ENCODE data around the gene VPS13D.
A peak's percentile ranks its signal among the peaks of the same experiment; 100 is the strongest.

The VPS13D gene

DNA sequence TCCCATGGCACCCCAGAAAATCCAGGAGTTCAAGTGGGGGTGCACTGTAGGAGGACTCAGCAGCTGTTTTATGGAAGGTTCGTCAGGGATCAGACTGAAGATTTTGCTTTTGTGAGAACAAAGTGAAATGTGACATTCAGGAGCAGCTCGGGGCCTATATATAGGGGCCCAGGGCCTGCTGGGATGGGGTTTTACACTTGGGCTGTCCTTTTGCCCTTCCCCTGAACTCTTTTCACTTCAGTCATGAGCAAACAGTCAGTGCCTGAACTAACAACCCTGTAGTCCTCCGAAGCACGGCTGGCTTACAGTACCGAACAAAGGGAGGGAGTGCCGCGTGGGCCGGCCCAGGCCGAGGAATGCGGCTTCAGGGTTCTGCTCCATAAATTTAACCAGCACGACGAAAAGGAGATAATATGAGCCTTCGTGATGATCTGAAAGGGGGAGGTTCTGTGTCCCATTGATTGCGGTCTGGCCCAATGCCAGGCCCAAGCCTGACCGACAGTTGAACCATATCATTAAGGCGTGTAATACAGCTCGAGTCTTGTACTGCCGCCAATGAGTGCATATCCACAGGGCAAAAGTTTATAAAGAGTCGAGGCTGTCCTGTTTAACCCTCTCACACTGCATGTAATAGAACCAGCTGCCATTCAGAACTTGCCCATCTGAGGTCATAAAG is 248.2 kb downstream of the VPS13D start:
- Mint-ChIP-seq H3K9me3 (no peaks in the 10 kb centered on the region), H3K27ac (ENCODE audit: low read depth) (peak overlapping the region; percentile 87), H3K36me3 (ENCODE audit: insufficient read depth) (peaks cover 6% of the 10 kb centered on the region), H3K4me3 (peak overlapping the region; percentile 31), H3K4me1 (peaks cover 68% of the 10 kb centered on the region), H3K27me3 (no peaks in the 10 kb centered on the region)
- DNase-seq (ENCODE audit: low spot score in 2 of 2), result no peak
- no peak for ATAC-seq (replicated peaks; ENCODE audit: extremely low read depth, poor library complexity, severe bottlenecking)

- peak overlapping the region; percentile 87 for H3K27ac Mint-ChIP-seq (ENCODE audit: low read depth)
- peak overlapping the region; percentile 31 for H3K4me3 Mint-ChIP-seq
- no peak for DNase-seq (ENCODE audit: low spot score in 2 of 2)
- H3K4me1 Mint-ChIP-seq, result peaks cover 63% of the 10 kb centered on the region
- H3K36me3 Mint-ChIP-seq (ENCODE audit: insufficient read depth), result peaks cover 7% of the 10 kb centered on the region
- no peaks in the 10 kb centered on the region for H3K9me3 Mint-ChIP-seq
- peak; percentile 45 for ATAC-seq (replicated peaks; ENCODE audit: extremely low read depth, poor library complexity, severe bottlenecking)
- H3K27me3 Mint-ChIP-seq, result no peaks in the 10 kb centered on the region
These were observed 248.8 kb downstream of the VPS13D start for GRCh38 chr1:12478612-12478985.

DNA sequence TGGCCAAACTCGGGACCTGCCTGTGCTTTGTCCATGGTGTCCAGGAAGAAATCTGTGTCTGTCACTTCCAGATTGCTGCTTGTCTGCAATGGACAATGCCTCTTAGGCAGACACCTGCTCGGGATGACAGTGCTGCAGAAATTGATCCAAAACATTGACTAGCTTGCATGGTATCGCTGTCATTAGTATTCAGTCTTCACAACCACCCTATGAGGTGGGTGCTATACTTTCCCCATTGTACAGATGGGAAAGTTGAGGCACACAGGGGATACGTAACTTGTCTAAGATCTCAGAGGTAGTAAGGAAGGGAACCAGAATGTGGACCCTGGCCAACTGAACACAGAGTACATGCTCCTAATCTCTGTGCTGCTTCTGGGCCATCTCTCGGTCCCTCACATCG is 249.5 kb downstream of the VPS13D start:
- H3K27ac Mint-ChIP-seq (ENCODE audit: low read depth), result peak overlapping the region; percentile 87
- H3K4me1 Mint-ChIP-seq, result peaks cover 58% of the 10 kb centered on the region
- no peak for ATAC-seq (replicated peaks; ENCODE audit: extremely low read depth, poor library complexity, severe bottlenecking)
- H3K4me3 Mint-ChIP-seq, result no peak overlapping the region
- peaks cover 9% of the 10 kb centered on the region for H3K36me3 Mint-ChIP-seq (ENCODE audit: insufficient read depth)
- no peak for DNase-seq (ENCODE audit: low spot score in 2 of 2)
- H3K9me3 Mint-ChIP-seq, result no peaks in the 10 kb centered on the region
- H3K27me3 Mint-ChIP-seq, result no peaks in the 10 kb centered on the region

DNA sequence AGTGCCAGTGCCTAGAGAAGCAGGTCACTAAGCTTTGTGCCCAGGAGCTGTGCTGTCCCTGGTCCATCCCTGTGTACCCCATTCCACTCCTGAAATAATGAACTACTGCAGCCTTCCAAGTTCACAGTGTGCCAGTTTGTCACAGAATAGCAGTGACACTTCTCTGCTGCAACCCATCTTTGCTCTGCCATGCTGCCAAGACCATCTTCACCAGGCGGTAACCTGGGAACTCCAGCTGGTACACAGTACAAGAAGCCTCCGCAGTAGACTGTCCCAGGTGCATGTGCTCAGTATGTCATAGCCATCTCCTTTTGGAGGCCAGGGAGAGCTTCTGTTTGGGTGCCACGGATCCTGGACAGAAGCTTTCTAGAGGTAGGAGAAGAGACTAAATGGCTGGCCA is 250.2 kb downstream of the VPS13D start:
- Mint-ChIP-seq H3K36me3 (ENCODE audit: insufficient read depth) (peaks cover 9% of the 10 kb centered on the region), H3K4me1 (peaks cover 53% of the 10 kb centered on the region), H3K4me3 (no peak overlapping the region), H3K27me3 (no peaks in the 10 kb centered on the region), H3K27ac (ENCODE audit: low read depth) (no peak overlapping the region), H3K9me3 (no peaks in the 10 kb centered on the region)
- DNase-seq (ENCODE audit: low spot score in 2 of 2) (no peak), ATAC-seq (replicated peaks; ENCODE audit: extremely low read depth, poor library complexity, severe bottlenecking) (no peak)

DNA sequence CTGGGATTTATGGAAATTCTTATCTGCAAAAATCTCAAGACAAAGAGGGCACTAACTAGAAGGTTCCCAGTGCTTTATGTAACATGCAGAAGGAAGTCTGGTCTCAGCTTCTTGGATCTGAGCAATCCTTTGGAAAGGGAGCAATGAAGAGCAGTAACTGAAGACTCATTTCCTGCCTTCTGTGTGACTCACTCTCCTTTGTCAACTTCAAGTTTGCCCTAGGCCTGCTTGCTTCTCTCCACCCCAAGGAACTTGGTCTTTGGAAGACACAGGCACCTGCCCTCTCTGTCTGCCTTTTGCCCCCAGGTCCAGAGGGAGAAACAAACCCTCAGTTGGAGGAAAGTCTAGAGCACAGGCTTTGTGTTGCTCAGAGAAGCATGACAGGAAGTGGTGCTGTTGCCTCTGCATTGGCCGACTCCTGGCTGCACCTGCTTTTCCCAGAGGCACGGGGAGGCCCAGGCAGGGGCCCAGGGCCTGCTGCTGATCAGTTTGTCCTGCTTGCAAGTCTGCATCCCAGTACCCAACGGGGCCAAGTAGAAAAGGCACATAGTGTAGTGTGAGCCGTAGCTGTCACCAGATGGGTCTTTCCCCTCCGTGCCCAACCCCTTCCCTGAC is 251.0 kb downstream of the VPS13D start:
- DNase-seq (ENCODE audit: low spot score in 2 of 2), result no peak
- no peaks in the 10 kb centered on the region for H3K9me3 Mint-ChIP-seq
- H3K4me1 Mint-ChIP-seq, result peaks cover 47% of the 10 kb centered on the region
- peak overlapping the region; percentile 9 for H3K4me3 Mint-ChIP-seq
- H3K27me3 Mint-ChIP-seq, result no peaks in the 10 kb centered on the region
- no peak for ATAC-seq (replicated peaks; ENCODE audit: extremely low read depth, poor library complexity, severe bottlenecking)
- no peak overlapping the region for H3K27ac Mint-ChIP-seq (ENCODE audit: low read depth)
- H3K36me3 Mint-ChIP-seq (ENCODE audit: insufficient read depth), result peaks cover 9% of the 10 kb centered on the region

GRCh38 chr1:12481928-12482327 is 252.1 kb downstream of the VPS13D start:
- Mint-ChIP-seq H3K4me3 (no peak overlapping the region), H3K36me3 (ENCODE audit: insufficient read depth) (peaks cover 11% of the 10 kb centered on the region), H3K27me3 (no peaks in the 10 kb centered on the region), H3K4me1 (peaks cover 41% of the 10 kb centered on the region), H3K27ac (ENCODE audit: low read depth) (no peak overlapping the region), H3K9me3 (no peaks in the 10 kb centered on the region)
- ATAC-seq (replicated peaks; ENCODE audit: extremely low read depth, poor library complexity, severe bottlenecking) (no peak), DNase-seq (ENCODE audit: low spot score in 2 of 2) (no peak)

DNA sequence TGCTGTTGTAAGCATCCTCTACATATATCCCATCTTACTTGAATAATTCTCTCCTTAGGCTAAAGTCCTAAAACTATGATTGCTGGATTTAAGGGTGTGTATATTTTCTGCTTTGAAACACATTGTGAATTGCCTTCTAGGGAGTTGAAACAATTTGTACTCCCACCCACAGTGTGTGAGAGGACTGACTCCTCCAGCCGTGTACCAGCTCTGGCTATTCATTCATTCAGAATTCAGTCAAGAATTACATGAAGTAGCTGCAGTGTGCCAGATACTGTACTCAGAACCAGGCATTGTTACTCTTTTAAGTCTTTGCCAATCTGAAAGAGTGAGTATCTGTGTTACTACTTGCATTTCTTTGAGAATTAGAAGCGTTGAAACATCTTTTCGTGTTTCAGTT is 253.2 kb downstream of the VPS13D start:
- no peak overlapping the region for H3K27ac Mint-ChIP-seq (ENCODE audit: low read depth)
- no peaks in the 10 kb centered on the region for H3K9me3 Mint-ChIP-seq
- peaks cover 11% of the 10 kb centered on the region for H3K36me3 Mint-ChIP-seq (ENCODE audit: insufficient read depth)
- no peaks in the 10 kb centered on the region for H3K27me3 Mint-ChIP-seq
- H3K4me3 Mint-ChIP-seq, result no peak overlapping the region
- no peak for ATAC-seq (replicated peaks; ENCODE audit: extremely low read depth, poor library complexity, severe bottlenecking)
- no peak for DNase-seq (ENCODE audit: low spot score in 2 of 2)
- H3K4me1 Mint-ChIP-seq, result peaks cover 32% of the 10 kb centered on the region

GRCh38 chr1:12485231-12486058 is 255.6 kb downstream of the VPS13D start:
- H3K9me3 Mint-ChIP-seq, result no peaks in the 10 kb centered on the region
- H3K27me3 Mint-ChIP-seq, result no peaks in the 10 kb centered on the region
- H3K4me1 Mint-ChIP-seq, result peaks cover 19% of the 10 kb centered on the region
- peaks cover 9% of the 10 kb centered on the region for H3K36me3 Mint-ChIP-seq (ENCODE audit: insufficient read depth)
- H3K4me3 Mint-ChIP-seq, result no peak overlapping the region
- no peak for DNase-seq (ENCODE audit: low spot score in 2 of 2)
- H3K27ac Mint-ChIP-seq (ENCODE audit: low read depth), result no peak overlapping the region
- no peak for ATAC-seq (replicated peaks; ENCODE audit: extremely low read depth, poor library complexity, severe bottlenecking)

- Mint-ChIP-seq H3K36me3 (ENCODE audit: insufficient read depth) (peaks cover 10% of the 10 kb centered on the region), H3K27ac (ENCODE audit: low read depth) (no peak overlapping the region), H3K4me3 (no peak overlapping the region), H3K9me3 (no peaks in the 10 kb centered on the region), H3K27me3 (no peaks in the 10 kb centered on the region), H3K4me1 (peaks cover 18% of the 10 kb centered on the region)
- ATAC-seq (replicated peaks; ENCODE audit: extremely low read depth, poor library complexity, severe bottlenecking), result no peak
- DNase-seq (ENCODE audit: low spot score in 2 of 2), result no peak
These were observed 256.2 kb downstream of the VPS13D start for GRCh38 chr1:12486059-12486341.

GRCh38 chr1:12486401-12487005 is 256.7 kb downstream of the VPS13D start:
- Mint-ChIP-seq H3K27me3 (no peaks in the 10 kb centered on the region), H3K36me3 (ENCODE audit: insufficient read depth) (peaks cover 11% of the 10 kb centered on the region), H3K27ac (ENCODE audit: low read depth) (no peak overlapping the region), H3K4me1 (peaks cover 13% of the 10 kb centered on the region), H3K9me3 (no peaks in the 10 kb centered on the region), H3K4me3 (no peak overlapping the region)
- ATAC-seq (replicated peaks; ENCODE audit: extremely low read depth, poor library complexity, severe bottlenecking) (no peak), DNase-seq (ENCODE audit: low spot score in 2 of 2) (no peak)

DNA sequence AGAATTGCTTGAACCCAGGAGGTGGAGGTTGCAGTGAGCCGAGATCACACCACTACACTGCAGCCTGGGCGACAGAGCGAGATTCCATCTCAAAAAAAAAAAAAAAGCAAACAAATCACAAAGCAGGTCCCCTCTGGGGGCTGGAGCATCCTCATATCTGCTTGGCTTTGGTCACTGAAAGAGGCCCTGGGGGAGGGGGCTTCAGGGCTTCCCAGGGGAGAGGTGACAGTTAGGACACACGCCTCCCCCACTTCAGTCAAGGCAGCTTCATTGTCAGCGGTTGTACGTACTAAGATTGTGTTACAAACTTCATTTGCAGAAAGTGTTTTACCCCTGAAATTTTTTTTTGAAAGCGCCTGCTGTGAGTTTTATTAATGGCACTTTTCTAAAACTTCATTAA is 257.7 kb downstream of the VPS13D start:
- Mint-ChIP-seq H3K27ac (ENCODE audit: low read depth) (no peak overlapping the region), H3K36me3 (ENCODE audit: insufficient read depth) (peaks cover 14% of the 10 kb centered on the region)
- ATAC-seq (replicated peaks; ENCODE audit: extremely low read depth, poor library complexity, severe bottlenecking), result no peak

DNA sequence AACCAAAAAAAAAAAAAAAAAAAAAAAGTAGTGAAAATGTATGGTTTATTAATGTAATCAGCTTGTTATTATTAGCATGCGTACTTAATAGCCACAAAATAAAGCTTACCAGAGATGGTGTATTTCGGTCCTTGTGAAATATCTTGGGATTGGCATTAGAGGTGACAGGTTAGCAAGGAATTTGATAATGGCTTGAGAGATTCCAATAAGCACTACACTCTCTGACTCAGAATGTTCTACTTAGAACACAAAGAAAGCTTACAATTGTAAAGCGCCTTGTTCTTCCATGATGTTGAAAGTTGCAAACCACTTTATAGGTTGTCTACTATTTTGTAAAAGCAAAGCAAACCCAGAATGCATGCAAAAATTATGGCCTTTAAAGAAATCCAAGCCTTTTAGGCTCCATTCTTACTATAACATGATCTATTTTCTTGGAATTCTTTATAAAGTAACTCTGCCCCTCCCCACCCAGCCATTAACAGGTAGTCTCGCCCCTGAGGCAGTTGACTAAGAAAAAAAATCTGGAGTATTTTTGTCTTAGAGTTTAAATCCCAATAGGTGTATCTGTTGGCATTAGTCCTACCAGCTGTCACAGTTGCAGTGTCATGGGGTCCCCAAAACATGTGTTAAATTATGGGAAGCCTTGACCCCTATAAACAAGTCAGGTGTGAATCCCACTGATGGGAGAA is 259.0 kb downstream of the VPS13D start:
- H3K4me1 Mint-ChIP-seq, result peaks cover 12% of the 10 kb centered on the region
- H3K9me3 Mint-ChIP-seq, result no peaks in the 10 kb centered on the region
- no peaks in the 10 kb centered on the region for H3K27me3 Mint-ChIP-seq
- H3K27ac Mint-ChIP-seq (ENCODE audit: low read depth), result no peak overlapping the region
- no peak overlapping the region for H3K4me3 Mint-ChIP-seq
- ATAC-seq (replicated peaks; ENCODE audit: extremely low read depth, poor library complexity, severe bottlenecking) (no peak), DNase-seq (ENCODE audit: low spot score in 2 of 2) (no peak)
- H3K36me3 Mint-ChIP-seq (ENCODE audit: insufficient read depth), result peaks cover 12% of the 10 kb centered on the region

More for the DNA sequence above, 257.7 kb downstream of the VPS13D start:
- Mint-ChIP-seq H3K4me3 (no peak overlapping the region), H3K27me3 (no peaks in the 10 kb centered on the region), H3K9me3 (no peaks in the 10 kb centered on the region), H3K4me1 (peaks cover 12% of the 10 kb centered on the region)
- no peak for DNase-seq (ENCODE audit: low spot score in 2 of 2)
